Measurements from ENCODE around the gene TCERG1L. TPM values are rescaled to one million over a fixed set of nuclear protein-coding genes. Genes with fewer than 3 reads are reported as not detected.

TCERG1L gene
- polyA plus RNA-seq, 3 donors = not detected

- H2AFZ ChIP-seq (ENCODE audit: insufficient read depth, low read depth, low read length, poor library complexity, severe bottlenecking) = no peak overlapping the region
- H3K9me3 Mint-ChIP-seq = peaks cover 0 to 5% (median 3%) of the 10 kb centered on the region in 7 donors
These were observed 130.1 kb downstream of the TCERG1L start for GRCh38 chr10:131181456-131181855.

GRCh38 chr10:131180740-131181415 lies 130.6 kb downstream of the TCERG1L start:
- Mint-ChIP-seq H3K27ac (no peak overlapping the region), H3K36me3 (no peaks in the 10 kb centered on the region), H3K4me1 (no peaks in the 10 kb centered on the region), H3K27me3 (ENCODE audit: low read depth in 3 of 3) (peaks cover 0 to 5% (median 0%) of the 10 kb centered on the region in 3 donors), H3K4me3 (no peak overlapping the region), H3K9me3 (peaks cover 0 to 5% (median 3%) of the 10 kb centered on the region in 7 donors)
- Histone ChIP-seq H3K79me2 (ENCODE audit: insufficient read depth, low read length) (no peaks in the 10 kb centered on the region), H3K36me3 (replicated peaks in 1 of 2; ENCODE audit: control insufficient read depth in 1 of 2, insufficient read depth in 2 of 2, low read length in 2 of 2) (no peaks in the 10 kb centered on the region), H4K20me1 (ENCODE audit: insufficient read depth, low read length) (no peaks in the 10 kb centered on the region), H3K4me2 (replicated peaks; ENCODE audit: extremely low read depth, low read length, poor library complexity, severe bottlenecking) (no peak overlapping the region), H3K9ac (ENCODE audit: insufficient read depth, low read length, poor library complexity, severe bottlenecking) (no peak overlapping the region), H2AFZ (ENCODE audit: insufficient read depth, low read depth, low read length, poor library complexity, severe bottlenecking) (no peak overlapping the region), H3K4me3 (replicated peaks in 1 of 3; ENCODE audit: low read depth in 2 of 3, low read length in 3 of 3) (no peak overlapping the region), H3K9me3 (replicated peaks in 1 of 2; ENCODE audit: control insufficient read depth in 1 of 2, insufficient read depth in 1 of 2, low read length in 2 of 2) (peaks cover 14 to 16% of the 10 kb centered on the region in 2 donors), H3K27ac (ENCODE audit: low read depth in 1 of 2, low read length in 2 of 2) (no peak overlapping the region), H3K4me1 (ENCODE audit: control insufficient read depth in 1 of 2, insufficient read depth in 2 of 2, low read length in 2 of 2) (no peaks in the 10 kb centered on the region), H3K27me3 (ENCODE audit: control insufficient read depth in 2 of 2, insufficient read depth in 2 of 2, low read length in 2 of 2) (no peaks in the 10 kb centered on the region)
- no peak for TF ChIP-seq CTCF (IDR thresholded peaks at IDR 0.05)
- intact Hi-C loops (cut with micrococcal nuclease) = no loop called here
- no peak for DNase-seq
- 86% methylated on average over 6 of the region's 15 CpGs for WGBS (ENCODE audit: insufficient coverage)

More at GRCh38 chr10:131181456-131181855, 130.1 kb downstream of the TCERG1L start:
- Mint-ChIP-seq H3K4me3 (no peak overlapping the region), H3K27me3 (ENCODE audit: low read depth in 3 of 3) (peaks cover 0 to 5% (median 2%) of the 10 kb centered on the region in 3 donors), H3K4me1 (no peaks in the 10 kb centered on the region), H3K36me3 (no peaks in the 10 kb centered on the region), H3K27ac (no peak overlapping the region)
- Histone ChIP-seq H3K36me3 (replicated peaks in 1 of 2; ENCODE audit: control insufficient read depth in 1 of 2, insufficient read depth in 2 of 2, low read length in 2 of 2) (no peaks in the 10 kb centered on the region), H3K27me3 (ENCODE audit: control insufficient read depth in 2 of 2, insufficient read depth in 2 of 2, low read length in 2 of 2) (no peaks in the 10 kb centered on the region), H3K4me1 (ENCODE audit: control insufficient read depth in 1 of 2, insufficient read depth in 2 of 2, low read length in 2 of 2) (no peaks in the 10 kb centered on the region), H3K4me3 (replicated peaks in 1 of 3; ENCODE audit: low read depth in 2 of 3, low read length in 3 of 3) (no peak overlapping the region), H3K9me3 (replicated peaks in 1 of 2; ENCODE audit: control insufficient read depth in 1 of 2, insufficient read depth in 1 of 2, low read length in 2 of 2) (peaks cover 8 to 10% of the 10 kb centered on the region in 2 donors), H3K9ac (ENCODE audit: insufficient read depth, low read length, poor library complexity, severe bottlenecking) (no peak overlapping the region), H3K27ac (ENCODE audit: low read depth in 1 of 2, low read length in 2 of 2) (no peak overlapping the region), H4K20me1 (ENCODE audit: insufficient read depth, low read length) (no peaks in the 10 kb centered on the region), H3K79me2 (ENCODE audit: insufficient read depth, low read length) (no peaks in the 10 kb centered on the region), H3K4me2 (replicated peaks; ENCODE audit: extremely low read depth, low read length, poor library complexity, severe bottlenecking) (no peak overlapping the region)
- 79% methylated on average over 7 of the region's 8 CpGs for WGBS (ENCODE audit: insufficient coverage)
- DNase-seq = no peak
- intact Hi-C loops (cut with micrococcal nuclease) = no loop called here
- TF ChIP-seq CTCF (IDR thresholded peaks at IDR 0.05) = no peak
